ENCODE data around the gene TMEM91. TPM values are rescaled to one million over a fixed set of nuclear protein-coding genes. Genes with fewer than 3 reads are reported as not detected.
"Not testable (repeated sequence)": the region's sequence is repeated elsewhere in the genome, so short reads cannot be mapped to it uniquely, and the experiment has no call there.

Gene TMEM91
- total RNA-seq, 3 donors from 2014 or later: 1.2 to 2.4 (median 1.5) TPM

DNA sequence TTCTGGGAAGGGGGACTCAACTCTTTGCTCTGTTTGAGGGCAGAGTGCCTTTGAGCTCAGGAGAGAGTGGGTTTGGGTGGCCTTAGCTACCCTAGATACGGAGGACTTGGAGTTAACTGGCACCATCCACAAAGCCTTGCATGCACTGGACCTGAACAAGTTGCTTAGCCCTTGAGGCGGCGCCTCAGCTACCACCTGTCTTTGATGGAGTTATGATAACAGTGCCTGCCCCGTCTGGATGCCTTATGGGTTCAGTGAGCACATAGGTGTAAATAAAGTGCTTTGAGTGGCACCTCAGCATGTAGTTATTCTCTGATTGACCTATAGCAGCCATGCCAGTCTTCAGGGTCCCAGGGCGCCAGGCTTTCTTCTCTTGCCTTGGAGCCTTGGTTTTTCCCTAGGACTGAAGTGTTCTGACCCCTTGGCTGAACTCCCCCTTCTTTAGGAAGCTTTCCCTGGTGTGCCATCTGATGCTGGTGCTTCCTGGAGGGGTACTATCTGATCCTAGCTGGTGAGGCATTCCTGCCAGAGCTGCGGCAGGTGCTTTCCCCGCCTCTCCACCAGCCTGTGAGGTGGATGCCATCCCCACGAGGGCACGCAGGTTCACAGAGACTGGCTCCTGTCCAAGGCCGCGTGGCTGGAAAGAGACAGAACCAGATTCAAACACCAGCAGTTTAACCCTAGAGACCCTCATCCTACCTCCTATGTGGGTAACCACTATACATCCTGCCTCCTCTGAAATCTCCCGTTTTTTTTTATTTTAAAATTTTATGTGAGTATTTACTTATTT lies 27.0 kb downstream of the TMEM91 start:
- peak in 1 of 2 donors; percentile 10 for ATAC-seq
- no peaks in the 10 kb centered on the region for H3K27me3 Mint-ChIP-seq (ENCODE audit: low read depth)
- peaks cover 21% of the 10 kb centered on the region for H3K4me1 Mint-ChIP-seq (ENCODE audit: low read depth)
- DNase-seq: no peak
- H3K9me3 Mint-ChIP-seq: no peaks in the 10 kb centered on the region
- H3K36me3 Mint-ChIP-seq (ENCODE audit: insufficient read depth): peaks cover 4% of the 10 kb centered on the region
- no peak overlapping the region for H3K4me3 Mint-ChIP-seq

DNA sequence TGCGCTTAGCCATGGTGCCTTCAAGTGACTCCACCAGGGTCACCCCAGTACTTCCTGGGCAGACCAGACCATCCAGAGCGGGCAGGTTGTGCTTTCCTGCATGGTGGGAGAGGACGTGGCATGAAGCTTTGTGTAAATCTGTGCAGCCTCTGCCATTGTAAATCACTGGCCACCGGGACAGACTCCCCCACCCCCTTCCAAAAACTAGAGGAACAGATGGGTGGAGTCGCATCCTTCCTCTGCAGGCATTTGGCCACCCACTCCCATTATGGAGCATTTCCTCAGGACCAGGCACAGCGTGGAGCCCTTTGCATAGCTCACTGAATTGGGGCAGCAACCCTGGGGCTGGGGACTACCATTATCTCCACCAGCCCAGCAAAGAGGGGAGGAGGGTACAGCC lies 29.4 kb downstream of the TMEM91 start:
- no peak for DNase-seq
- peaks cover 4% of the 10 kb centered on the region for H3K36me3 Mint-ChIP-seq (ENCODE audit: insufficient read depth)
- no peak for ATAC-seq
- no peak overlapping the region for H3K4me3 Mint-ChIP-seq
- no peaks in the 10 kb centered on the region for H3K9me3 Mint-ChIP-seq
- H3K4me1 Mint-ChIP-seq (ENCODE audit: low read depth): peaks cover 19% of the 10 kb centered on the region
- H3K27me3 Mint-ChIP-seq (ENCODE audit: low read depth): no peaks in the 10 kb centered on the region

DNA sequence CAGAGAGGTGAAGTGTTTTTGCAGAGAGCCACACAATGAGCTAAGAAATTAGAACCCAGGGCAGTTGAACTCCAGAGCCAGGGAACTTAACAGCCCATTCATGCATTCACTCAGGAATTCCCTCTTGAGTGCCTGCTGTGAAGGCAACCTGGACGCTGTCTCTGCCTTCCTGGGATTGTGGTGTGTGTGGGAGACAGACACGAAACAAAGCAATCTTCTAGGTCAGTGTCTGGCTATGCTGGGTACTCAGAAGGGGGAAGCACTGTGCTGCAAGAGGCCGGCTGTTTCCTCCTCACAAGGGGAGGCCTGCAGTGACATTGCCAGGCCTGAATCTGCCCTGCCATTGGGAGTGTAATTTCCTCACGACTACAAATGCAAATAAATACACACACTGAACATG lies 30.9 kb downstream of the TMEM91 start:
- no peaks in the 10 kb centered on the region for H3K27me3 Mint-ChIP-seq (ENCODE audit: low read depth)
- no peaks in the 10 kb centered on the region for H3K9me3 Mint-ChIP-seq
- DNase-seq (no peak), ATAC-seq (no peak)
- peaks cover 11% of the 10 kb centered on the region for H3K4me1 Mint-ChIP-seq (ENCODE audit: low read depth)
- H3K4me3 Mint-ChIP-seq: no peak overlapping the region
- H3K36me3 Mint-ChIP-seq (ENCODE audit: insufficient read depth): peaks cover 3% of the 10 kb centered on the region

DNA sequence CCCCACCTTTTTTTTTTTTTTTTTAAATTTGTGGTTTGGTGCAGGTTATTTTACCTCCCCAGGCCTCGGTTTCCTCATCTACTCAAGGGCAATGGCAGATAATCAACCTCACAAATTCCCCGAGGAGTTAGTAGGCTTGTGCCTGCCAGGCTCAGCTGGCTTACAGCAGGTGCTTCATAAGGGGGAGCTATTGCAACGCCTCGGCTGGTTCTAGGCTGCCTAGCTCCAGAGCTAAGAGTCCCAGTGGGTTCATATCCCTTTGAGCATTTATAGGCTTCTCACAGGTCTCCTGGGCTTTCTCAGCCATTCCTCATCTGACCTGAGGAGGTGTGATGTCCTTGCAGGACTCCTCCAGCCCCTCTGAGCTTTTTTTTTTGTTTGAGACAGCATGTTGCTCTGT lies 31.9 kb downstream of the TMEM91 start:
- no peak for ATAC-seq
- Mint-ChIP-seq H3K9me3 (no peaks in the 10 kb centered on the region), H3K4me1 (ENCODE audit: low read depth) (peaks cover 11% of the 10 kb centered on the region), H3K4me3 (no peak overlapping the region), H3K27me3 (ENCODE audit: low read depth) (no peaks in the 10 kb centered on the region), H3K36me3 (ENCODE audit: insufficient read depth) (peaks cover 4% of the 10 kb centered on the region)
- no peak for DNase-seq

DNA sequence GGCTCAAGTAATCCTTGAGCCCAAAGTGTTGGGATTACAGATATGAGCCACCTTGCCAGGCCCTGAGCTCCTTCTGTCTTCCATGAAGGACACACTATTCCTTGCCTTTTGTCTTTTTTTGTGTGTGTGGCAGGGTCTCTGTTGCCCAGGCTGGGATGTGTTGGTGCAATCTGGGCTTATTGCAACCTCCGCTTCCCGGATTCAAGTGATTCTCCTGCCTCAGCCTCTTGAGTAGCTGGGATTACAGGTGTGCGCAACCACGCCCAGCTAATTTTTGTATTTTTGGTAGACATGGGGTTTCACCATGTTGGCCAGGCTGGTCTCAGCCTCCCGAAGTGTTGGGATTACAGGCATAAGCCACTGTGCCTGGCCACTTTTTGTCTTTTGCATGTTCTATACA lies 32.5 kb downstream of the TMEM91 start:
- not testable (repeated sequence) for DNase-seq; ATAC-seq; H3K9me3 Mint-ChIP-seq; H3K4me3 Mint-ChIP-seq; H3K27me3 Mint-ChIP-seq (ENCODE audit: low read depth)
- Mint-ChIP-seq H3K4me1 (ENCODE audit: low read depth) (peaks cover 11% of the 10 kb centered on the region), H3K36me3 (ENCODE audit: insufficient read depth) (peaks cover 10% of the 10 kb centered on the region)

DNA sequence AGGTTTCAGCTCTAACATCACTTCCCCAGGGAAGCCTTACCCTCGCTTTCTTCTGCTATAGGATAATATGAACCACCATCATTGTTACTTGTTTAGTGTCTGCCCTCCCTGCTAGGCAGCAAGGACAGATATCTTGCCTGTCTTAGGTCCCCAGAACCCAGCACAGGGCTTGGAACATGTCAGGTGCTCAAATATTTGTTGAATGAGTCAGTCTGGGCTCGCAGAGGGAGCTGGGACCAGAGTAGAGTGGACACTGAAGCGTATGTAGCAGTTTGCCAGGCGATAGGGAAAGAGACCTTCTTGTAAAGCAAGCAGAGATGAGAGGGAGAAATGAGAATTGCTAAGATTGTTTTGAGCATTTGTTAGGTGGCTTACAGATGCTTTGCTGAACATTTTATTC lies 33.0 kb downstream of the TMEM91 start:
- peaks cover 15% of the 10 kb centered on the region for H3K36me3 Mint-ChIP-seq (ENCODE audit: insufficient read depth)
- no peaks in the 10 kb centered on the region for H3K9me3 Mint-ChIP-seq
- DNase-seq (no peak), ATAC-seq (no peak)
- H3K27me3 Mint-ChIP-seq (ENCODE audit: low read depth): no peaks in the 10 kb centered on the region
- H3K4me1 Mint-ChIP-seq (ENCODE audit: low read depth): peaks cover 9% of the 10 kb centered on the region
- H3K4me3 Mint-ChIP-seq: no peak overlapping the region

DNA sequence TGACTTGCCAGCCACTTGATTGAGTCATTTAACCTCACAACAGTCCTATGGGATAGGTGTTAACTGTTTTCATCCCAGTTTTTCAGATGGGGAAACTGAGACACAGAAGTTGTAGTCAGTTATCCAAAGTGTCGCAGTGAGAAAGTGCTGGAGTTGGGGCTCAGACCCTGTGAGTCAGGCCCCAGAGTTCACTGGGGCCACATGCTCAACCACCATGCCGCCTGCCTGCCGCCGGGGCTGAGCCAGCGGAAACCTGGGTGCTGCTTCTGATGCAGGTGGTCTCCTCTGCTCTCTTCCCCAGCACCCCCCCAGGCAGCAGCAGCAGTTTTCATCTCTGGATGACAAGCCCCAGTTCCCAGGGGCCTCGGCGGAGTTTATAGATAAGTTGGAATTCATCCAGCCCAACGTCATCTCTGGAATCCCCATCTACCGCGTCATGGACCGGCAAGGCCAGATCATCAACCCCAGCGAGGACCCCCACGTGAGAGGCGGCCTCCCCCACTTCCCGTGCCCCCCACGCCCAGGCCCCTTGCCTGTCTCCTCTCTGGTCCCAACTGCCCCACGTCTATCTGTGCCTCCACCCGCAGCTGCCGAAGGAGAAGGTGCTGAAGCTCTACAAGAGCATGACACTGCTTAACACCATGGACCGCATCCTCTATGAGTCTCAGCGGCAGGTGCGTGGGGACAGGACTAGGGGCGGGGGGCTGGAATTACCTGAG lies 34.2 kb downstream of the TMEM91 start:
- DNase-seq (no peak), ATAC-seq (no peak)
- H3K9me3 Mint-ChIP-seq: no peaks in the 10 kb centered on the region
- peaks cover 17% of the 10 kb centered on the region for H3K36me3 Mint-ChIP-seq (ENCODE audit: insufficient read depth)
- no peaks in the 10 kb centered on the region for H3K27me3 Mint-ChIP-seq (ENCODE audit: low read depth)
- H3K4me1 Mint-ChIP-seq (ENCODE audit: low read depth): peaks cover 9% of the 10 kb centered on the region
- H3K4me3 Mint-ChIP-seq: no peak overlapping the region

DNA sequence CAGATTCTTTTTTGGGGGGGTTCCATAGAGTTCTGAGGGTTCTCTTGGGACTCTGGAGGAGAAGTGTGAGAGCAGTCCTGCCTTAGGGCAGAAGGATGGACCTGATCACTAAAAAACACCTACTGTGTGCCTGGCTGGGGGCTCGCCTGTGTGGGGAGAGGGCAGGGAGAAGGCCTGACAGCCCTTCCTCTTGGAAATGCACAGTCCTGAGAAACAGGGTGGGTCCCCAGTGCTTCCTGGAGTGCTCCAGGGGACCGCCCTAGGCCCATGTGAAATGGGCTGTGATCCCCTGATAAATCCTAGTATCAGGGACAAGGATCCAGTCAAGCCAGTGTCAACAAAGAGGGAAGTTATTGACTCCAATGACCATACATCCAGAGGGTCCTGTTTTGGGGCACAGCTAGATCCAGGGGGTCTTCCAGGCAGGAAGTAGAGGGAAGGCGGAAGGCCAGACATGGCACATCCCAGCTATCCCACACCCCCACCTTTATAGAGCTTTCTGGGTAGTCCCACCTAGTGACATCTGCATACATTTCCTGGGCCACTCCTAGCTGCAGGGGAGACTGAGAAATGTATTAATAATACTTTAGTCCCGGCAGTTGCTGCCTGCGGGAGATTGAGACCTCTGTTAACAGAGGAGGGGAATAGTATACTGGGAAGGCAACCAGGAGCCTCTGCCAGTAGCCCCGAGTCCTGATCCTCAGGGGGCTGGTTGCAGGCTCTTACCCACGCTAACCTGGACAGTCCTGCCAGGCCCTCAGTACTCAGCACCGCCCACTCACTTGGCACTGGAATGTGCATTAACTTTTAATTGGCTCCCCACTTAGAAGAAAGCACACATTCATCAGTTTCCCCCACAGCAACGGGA lies 35.0 kb downstream of the TMEM91 start:
- Mint-ChIP-seq H3K4me3 (no peak overlapping the region), H3K36me3 (ENCODE audit: insufficient read depth) (peaks cover 17% of the 10 kb centered on the region), H3K4me1 (ENCODE audit: low read depth) (peaks cover 9% of the 10 kb centered on the region), H3K9me3 (no peaks in the 10 kb centered on the region), H3K27me3 (ENCODE audit: low read depth) (no peaks in the 10 kb centered on the region)
- ATAC-seq (no peak), DNase-seq (no peak)

DNA sequence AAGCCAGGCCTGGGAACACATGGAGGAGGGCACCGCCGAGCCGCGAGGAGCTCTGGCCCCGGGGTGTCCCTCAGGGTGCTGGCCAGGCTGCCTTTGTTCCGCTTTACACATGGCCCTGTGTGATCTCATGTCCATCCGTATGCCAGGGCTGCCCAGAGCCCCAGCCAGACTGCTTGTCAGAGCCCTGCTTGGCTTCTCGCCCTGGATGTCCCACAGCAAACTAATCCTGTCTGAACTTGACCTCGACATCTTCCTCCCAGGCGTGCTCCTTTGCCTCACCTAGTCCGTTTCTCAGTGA lies 35.6 kb downstream of the TMEM91 start:
- Mint-ChIP-seq H3K4me3 (no peak overlapping the region), H3K36me3 (ENCODE audit: insufficient read depth) (peaks cover 17% of the 10 kb centered on the region), H3K27me3 (ENCODE audit: low read depth) (no peaks in the 10 kb centered on the region), H3K9me3 (no peaks in the 10 kb centered on the region), H3K4me1 (ENCODE audit: low read depth) (peaks cover 9% of the 10 kb centered on the region)
- no peak for DNase-seq
- ATAC-seq: no peak

DNA sequence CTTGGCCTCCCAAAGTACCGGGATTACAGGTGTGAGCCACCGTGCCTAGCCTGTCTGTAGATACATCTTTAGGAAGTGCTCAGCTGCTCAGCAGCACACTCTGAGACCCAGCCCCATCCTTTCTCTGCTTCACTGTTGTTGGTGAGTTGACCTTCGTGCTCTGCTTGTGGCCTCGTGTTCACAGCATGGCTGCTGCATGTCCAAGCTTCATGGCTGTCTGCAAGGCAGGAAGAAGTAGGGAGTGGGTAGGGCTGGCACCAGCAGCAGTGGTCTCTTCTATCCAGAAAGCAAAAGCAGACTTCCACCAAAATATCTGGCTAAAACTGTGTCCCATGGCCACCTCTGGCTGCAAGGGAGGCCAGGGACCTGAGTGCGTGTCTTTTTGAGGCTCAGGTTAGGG lies 36.6 kb downstream of the TMEM91 start:
- Mint-ChIP-seq H3K4me3 (no peak overlapping the region), H3K4me1 (ENCODE audit: low read depth) (peaks cover 9% of the 10 kb centered on the region), H3K9me3 (no peaks in the 10 kb centered on the region), H3K27me3 (ENCODE audit: low read depth) (no peaks in the 10 kb centered on the region), H3K36me3 (ENCODE audit: insufficient read depth) (peaks cover 20% of the 10 kb centered on the region)
- no peak for ATAC-seq
- DNase-seq: no peak

DNA sequence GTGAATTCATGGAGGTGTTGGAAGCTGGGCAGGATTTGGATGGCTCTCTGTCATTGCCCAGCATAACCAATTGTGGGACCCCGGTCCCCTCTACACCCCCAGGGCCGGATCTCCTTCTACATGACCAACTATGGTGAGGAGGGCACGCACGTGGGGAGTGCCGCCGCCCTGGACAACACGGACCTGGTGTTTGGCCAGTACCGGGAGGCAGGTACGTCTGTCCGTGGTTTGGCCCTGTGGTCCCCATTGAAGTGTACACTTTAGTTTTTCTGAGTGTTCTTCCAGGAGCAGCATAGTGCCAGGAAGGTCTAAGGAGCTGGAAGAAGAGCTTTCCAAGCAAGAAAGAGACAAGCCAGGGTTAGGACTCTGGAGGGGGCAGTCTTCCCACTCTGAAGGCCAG lies 37.6 kb downstream of the TMEM91 start:
- DNase-seq: no peak
- Mint-ChIP-seq H3K36me3 (ENCODE audit: insufficient read depth) (peaks cover 24% of the 10 kb centered on the region), H3K9me3 (no peaks in the 10 kb centered on the region), H3K4me3 (no peak overlapping the region), H3K27me3 (ENCODE audit: low read depth) (no peaks in the 10 kb centered on the region), H3K4me1 (ENCODE audit: low read depth) (peaks cover 9% of the 10 kb centered on the region)
- ATAC-seq: no peak

DNA sequence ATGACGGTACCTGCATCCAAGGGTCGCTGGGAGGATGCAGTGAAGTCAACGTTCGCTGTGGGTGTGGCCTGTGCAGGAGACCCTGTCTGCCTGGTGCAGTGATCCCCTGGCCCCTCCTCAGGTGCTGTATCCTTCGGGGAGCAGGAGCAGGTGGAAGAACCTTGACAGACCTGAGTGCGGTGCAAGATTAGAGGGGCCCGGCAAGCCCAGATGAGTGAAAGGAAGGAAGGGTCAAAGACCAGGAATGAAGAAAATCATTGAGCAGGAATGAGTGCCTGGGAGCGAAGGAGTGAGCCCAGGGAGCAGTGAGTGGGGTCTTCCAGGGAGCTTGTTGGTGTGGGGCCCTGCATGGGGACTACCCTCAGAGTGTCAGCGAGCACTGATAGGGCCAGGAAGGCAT lies 38.1 kb downstream of the TMEM91 start:
- H3K36me3 Mint-ChIP-seq (ENCODE audit: insufficient read depth): peaks cover 27% of the 10 kb centered on the region
- H3K27me3 Mint-ChIP-seq (ENCODE audit: low read depth): no peaks in the 10 kb centered on the region
- DNase-seq (no peak), ATAC-seq (no peak)
- no peaks in the 10 kb centered on the region for H3K9me3 Mint-ChIP-seq
- peaks cover 6% of the 10 kb centered on the region for H3K4me1 Mint-ChIP-seq (ENCODE audit: low read depth)
- no peak overlapping the region for H3K4me3 Mint-ChIP-seq

DNA sequence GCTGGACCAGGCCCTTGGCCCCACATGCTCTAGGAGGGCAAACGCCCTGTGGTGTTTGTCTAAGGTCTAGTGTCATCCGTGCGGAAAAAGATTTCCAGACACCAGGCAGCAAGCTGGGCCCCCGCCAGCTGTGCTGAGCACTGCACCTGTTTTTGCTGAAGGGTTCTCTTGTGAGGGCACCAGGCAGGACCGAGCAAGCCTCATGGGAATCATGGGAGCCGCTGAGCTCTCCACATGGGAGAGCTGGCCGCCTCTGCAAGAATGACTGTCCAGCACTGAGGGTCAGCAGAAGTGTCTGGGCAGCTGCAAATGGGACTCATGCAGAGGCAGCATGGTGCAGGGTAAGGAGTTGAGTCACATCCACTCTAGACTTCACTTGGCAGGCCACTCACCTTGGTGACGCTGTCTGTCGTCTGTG lies 38.8 kb downstream of the TMEM91 start:
- DNase-seq (no peak), ATAC-seq (no peak)
- Mint-ChIP-seq H3K4me3 (no peak overlapping the region), H3K9me3 (no peaks in the 10 kb centered on the region), H3K36me3 (ENCODE audit: insufficient read depth) (peaks cover 29% of the 10 kb centered on the region), H3K27me3 (ENCODE audit: low read depth) (no peaks in the 10 kb centered on the region), H3K4me1 (ENCODE audit: low read depth) (peaks cover 1% of the 10 kb centered on the region)

DNA sequence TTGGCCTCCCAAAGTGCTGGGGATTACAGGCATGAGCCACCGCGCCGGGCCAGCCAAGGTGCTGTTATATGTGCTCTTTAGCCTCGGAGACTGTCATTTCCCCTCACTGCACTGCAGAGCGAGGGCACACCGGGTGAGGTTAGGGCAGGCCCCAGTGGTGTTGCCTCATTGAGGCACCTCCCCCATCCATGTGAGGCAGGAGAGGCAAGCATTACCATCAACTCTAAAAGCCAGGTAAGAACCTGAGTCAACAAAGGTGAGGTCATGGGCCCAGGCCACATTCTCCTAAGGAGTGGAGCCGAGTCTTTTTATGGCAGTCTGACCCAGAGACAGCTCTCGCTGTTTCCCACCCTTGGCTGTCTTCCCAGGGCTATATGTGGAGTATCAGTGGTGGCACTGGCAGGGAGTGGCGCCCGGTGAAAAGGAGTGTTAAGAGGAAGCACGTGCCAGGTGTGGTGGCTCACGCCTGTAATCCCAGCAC lies 39.9 kb downstream of the TMEM91 start:
- peaks cover 34% of the 10 kb centered on the region for H3K36me3 Mint-ChIP-seq (ENCODE audit: insufficient read depth)

More for the DNA sequence above, 39.9 kb downstream of the TMEM91 start:
- no peaks in the 10 kb centered on the region for H3K4me1 Mint-ChIP-seq (ENCODE audit: low read depth)
- H3K27me3 Mint-ChIP-seq (ENCODE audit: low read depth): no peaks in the 10 kb centered on the region
- H3K9me3 Mint-ChIP-seq: no peaks in the 10 kb centered on the region
- ATAC-seq: no peak
- no peak overlapping the region for H3K4me3 Mint-ChIP-seq
- no peak for DNase-seq

Data from activated T-cell treated with anti-CD3 and anti-CD28 coated beads, Interleukin-2, amount 50 U/mL, for 4 hours (primary cell).